Measurements from ENCODE around the gene PWWP2B. TPM values are rescaled to one million over a fixed set of nuclear protein-coding genes. Genes with fewer than 3 reads are reported as not detected.
A peak's percentile ranks its signal among the peaks of the same experiment; 100 is the strongest.

The PWWP2B gene
- total and polyA plus RNA-seq, 9 of the 15 experiments (the other 6 are each of a cell fraction or from before 2014, with no cell fraction given) = 0.07 to 9.2 (median 1.6) TPM; not detected in 1

GRCh38 chr10:132400041-132400546, 3.1 kb downstream of the PWWP2B start:
- Histone ChIP-seq H3K79me2 (ENCODE audit: control insufficient read depth, insufficient read depth, low read length) (peaks cover 12% of the 10 kb centered on the region; the same call in 2 of the 3 replicates), H2AFZ (ENCODE audit: low read depth, low read length) (no peak overlapping the region), H3K27me3 (ENCODE audit: control insufficient read depth in 2 of 2, insufficient read depth in 2 of 2, low read length in 2 of 2) (no peaks in the 10 kb centered on the region), H3K4me1 (replicated peaks in 1 of 2; ENCODE audit: control insufficient read depth in 2 of 2, insufficient read depth in 2 of 2, low read length in 2 of 2) (peaks cover 5 to 73% of the 10 kb centered on the region in 2 experiments; a peak in 3 of 5 replicates), H3K9me1 (ENCODE audit: control insufficient read depth, insufficient read depth, low read length) (no peaks in the 10 kb centered on the region), H3K9me3 (replicated peaks; ENCODE audit: control insufficient read depth, insufficient read depth, low read depth, low read length) (no peaks in the 10 kb centered on the region), H3K27ac (ENCODE audit: extremely low read depth, low read depth, low read length) (no peak overlapping the region), H3K9ac (ENCODE audit: insufficient read depth in 1 of 2, low read depth in 2 of 2, low read length in 2 of 2) (peak overlapping the region in 1 of 2 experiments; percentile 45; a peak in 1 of 4 replicates), H3K4me2 (ENCODE audit: insufficient read depth, low read length) (no peak overlapping the region), H3K4me3 (no peak overlapping the region), H4K20me1 (replicated peaks; ENCODE audit: control insufficient read depth, insufficient read depth, low read length) (no peaks in the 10 kb centered on the region), H3K36me3 (ENCODE audit: control insufficient read depth, insufficient read depth, low read length) (peaks cover 2% of the 10 kb centered on the region; the same call in 1 of the 3 replicates)
- WGBS (ENCODE audit: insufficient coverage, low coverage, missing lambda C conversion rate) = 80% methylated on average over 1 of the region's 9 CpGs
- no peak for DNase-seq (ENCODE audit: extremely low read depth in 1 of 4, low spot score in 3 of 4)
- intact Hi-C loops (cut with micrococcal nuclease) = no loop called here
- in situ Hi-C loops (cut with MboI) = no loop called here
- FAIRE-seq = no peak
- ChIA-PET CTCF (ENCODE audit: low intra/inter-chr PET ratio) (no interaction called here), POLR2A (no interaction called here)
- no peak for ATAC-seq
- TF ChIP-seq STAG1 (CRISPR knock-in tag; IDR thresholded peaks at IDR 0.05; ENCODE audit: borderline replicate concordance) = no peak
- TF ChIP-seq KDM4B (IDR thresholded peaks at IDR 0.05; ENCODE audit: borderline replicate concordance in 2 of 2, low read depth in 1 of 2) = no peak
- no peak for TF ChIP-seq VEZF1 (CRISPR knock-in tag; IDR thresholded peaks at IDR 0.05)
- no peak for TF ChIP-seq SIN3A (IDR thresholded peaks at IDR 0.05; ENCODE audit: borderline replicate concordance in 2 of 2, control insufficient read depth in 1 of 2, low read depth in 2 of 2, low read length in 2 of 2)
- TF ChIP-seq FUS (optimal IDR thresholded peaks at IDR 0.05; ENCODE audit: low read depth, low read length) = no peak
- TF ChIP-seq ZNF707 (CRISPR knock-in tag; conservative IDR thresholded peaks at IDR 0.05) = no peak
- TF ChIP-seq NFRKB (IDR thresholded peaks at IDR 0.05; ENCODE audit: low read depth) = no peak
- no peak for TF ChIP-seq RBBP5 (IDR thresholded peaks at IDR 0.05; ENCODE audit: borderline replicate concordance, insufficient read depth, low read length, poor library complexity, severe bottlenecking)
- TF ChIP-seq SAP30 (IDR thresholded peaks at IDR 0.05; ENCODE audit: borderline replicate concordance, insufficient read depth, low read depth, low read length, poor library complexity, severe bottlenecking) = no peak
- no TSS peak for BruUV-seq (replicated peaks)

Measured in K562 (cell line).